Peyer's patch (tissue), 4 donors: ENCODE measurements around the gene AEBP2. TPM values are rescaled to one million over a fixed set of nuclear protein-coding genes. Genes with fewer than 3 reads are reported as not detected.

Experiments
- DNase-seq, 3 donors: peaks; one replicate each; pipeline ENCODE4 v3.0.0-alpha.2; 2017 to 2019
- H3K27ac ChIP-seq, 4 donors: fragments of 200-600 bp; sonication (generic); one replicate each; pipeline ENCODE4 v1.5.1; 2016 to 2019
- H3K27me3 ChIP-seq, 2 donors: fragments of 200-600 bp; sonication (generic); one replicate each; pipeline ENCODE4 v1.5.1; 2019
- H3K36me3 ChIP-seq, 3 donors: fragments of 200-600 bp; sonication (generic); one replicate each; pipeline ENCODE4 v1.5.1; 2016 to 2019
- H3K4me1 ChIP-seq, 4 donors: fragments of 200-600 bp; sonication (generic); one replicate each; pipeline ENCODE4 v1.5.1; 2016 to 2019
- H3K4me3 ChIP-seq, 4 donors: fragments of 200-600 bp; sonication (generic); 1 replicate in 3 of 4; 2 replicates in 1 of 4; pipeline ENCODE4 v1.5.1; 2016 to 2019; ENCODE audit warnings: mild to moderate bottlenecking in 1 of 4
- H3K9me3 ChIP-seq, 4 donors: fragments of 200-600 bp; sonication (generic); one replicate each; pipeline ENCODE4 v1.5.1; 2016 to 2019; ENCODE audit warnings: mild to moderate bottlenecking in 1 of 4
- CTCF ChIP-seq, 6 experiments: fragments of 450-650 bp in 4 of 6; fragments of 200-600 bp in 2 of 6; sonication (generic) in 1 of 6; IDR thresholded peaks; one replicate each; pipeline ENCODE4 v1.5.1; 2017 to 2019; ENCODE audit warnings: antibody characterized with exemption in 6 of 6, mild to moderate bottlenecking in 3 of 6, moderate library complexity in 1 of 6
- POLR2A ChIP-seq, 2 donors: fragments of 450-650 bp; IDR thresholded peaks; one replicate each; pipeline ENCODE4 v1.5.1; 2017; ENCODE audit warnings: antibody characterized with exemption in 2 of 2, mild to moderate bottlenecking in 2 of 2, moderate library complexity in 2 of 2
- total RNA-seq, 4 donors: library from RNA; depleted of rRNA; stranded (reverse); fragments of >200 nt; gene quantifications; one replicate each; pipeline ENCODE4 v1.1.0, GENCODE V29; 2016

AEBP2 gene
- total RNA-seq, 4 donors from 2014 or later: 22.9 to 58.4 (median 42.3) TPM

DNA sequence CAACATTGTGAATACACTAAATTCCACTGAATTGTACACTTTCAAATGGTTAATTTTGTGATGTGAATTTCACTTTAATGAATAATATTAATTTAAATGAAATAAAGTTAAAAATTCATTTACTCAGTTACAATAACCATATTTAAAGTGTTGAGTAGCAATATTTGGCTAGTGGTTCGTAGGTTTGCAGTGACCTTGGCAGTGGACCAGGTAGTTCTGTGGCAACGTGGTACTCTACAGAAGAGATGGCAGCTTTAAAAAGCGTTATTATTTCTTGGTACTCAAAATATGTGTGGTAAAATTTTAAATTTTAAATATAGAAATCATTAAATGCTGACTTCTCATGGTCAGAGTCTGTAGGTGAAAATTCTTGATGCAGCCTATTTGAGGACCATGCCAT, 51.6 kb downstream of the AEBP2 start:
- peaks cover 0 to 22% (median 0%) of the 10 kb centered on the region in 3 donors for H3K36me3 ChIP-seq
- H3K4me1 ChIP-seq: no peaks in the 10 kb centered on the region
- no peaks in the 10 kb centered on the region for H3K27me3 ChIP-seq
- TF ChIP-seq CTCF (IDR thresholded peaks at IDR 0.05): no peak
- no peak for TF ChIP-seq POLR2A (IDR thresholded peaks at IDR 0.05)
- H3K4me3 ChIP-seq: no peak overlapping the region
- DNase-seq: no peak
- no peak overlapping the region for H3K27ac ChIP-seq
- H3K9me3 ChIP-seq: no peaks in the 10 kb centered on the region

DNA sequence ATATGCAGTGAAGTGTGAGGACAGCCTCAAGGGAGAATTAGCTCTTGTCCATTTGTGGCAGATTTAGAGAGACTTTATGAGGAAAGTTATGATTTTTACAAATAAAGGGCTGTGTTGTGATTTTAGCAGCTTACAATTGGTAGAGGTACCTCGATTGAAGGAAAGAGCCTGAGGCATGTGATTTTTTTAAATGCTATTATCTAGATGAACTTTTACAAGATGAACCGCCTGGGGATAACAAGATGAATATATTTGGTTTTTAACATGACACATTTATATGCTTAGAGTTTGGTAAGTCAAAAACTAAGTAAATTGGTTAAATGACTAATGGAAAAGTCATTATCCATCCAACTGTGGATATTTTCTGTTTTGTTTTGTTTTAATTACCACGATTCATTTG, 52.6 kb downstream of the AEBP2 start:
- H3K27me3 ChIP-seq: no peaks in the 10 kb centered on the region
- no peak for DNase-seq
- H3K9me3 ChIP-seq: no peaks in the 10 kb centered on the region
- TF ChIP-seq CTCF (IDR thresholded peaks at IDR 0.05): no peak
- TF ChIP-seq POLR2A (IDR thresholded peaks at IDR 0.05): no peak
- no peak overlapping the region for H3K4me3 ChIP-seq
- H3K4me1 ChIP-seq: no peaks in the 10 kb centered on the region
- H3K36me3 ChIP-seq: peaks cover 0 to 26% (median 0%) of the 10 kb centered on the region in 3 donors
- no peak overlapping the region for H3K27ac ChIP-seq

GRCh38 chr12:19496219-19496878, 57.1 kb downstream of the AEBP2 start:
- Histone ChIP-seq H3K27ac (no peak overlapping the region), H3K36me3 (peaks cover 0 to 42% (median 0%) of the 10 kb centered on the region in 3 donors), H3K4me1 (no peaks in the 10 kb centered on the region), H3K4me3 (no peak overlapping the region), H3K27me3 (no peaks in the 10 kb centered on the region), H3K9me3 (no peaks in the 10 kb centered on the region)
- no peak for DNase-seq
- TF ChIP-seq POLR2A (IDR thresholded peaks at IDR 0.05) (no peak), CTCF (IDR thresholded peaks at IDR 0.05) (no peak)

GRCh38 chr12:19498099-19498498, 58.8 kb downstream of the AEBP2 start:
- H3K4me1 ChIP-seq: no peaks in the 10 kb centered on the region
- no peak overlapping the region for H3K27ac ChIP-seq
- no peak for DNase-seq
- TF ChIP-seq CTCF (IDR thresholded peaks at IDR 0.05) (no peak), POLR2A (IDR thresholded peaks at IDR 0.05) (no peak)
- no peak overlapping the region for H3K4me3 ChIP-seq
- no peaks in the 10 kb centered on the region for H3K27me3 ChIP-seq
- no peaks in the 10 kb centered on the region for H3K9me3 ChIP-seq
- peaks cover 0 to 42% (median 0%) of the 10 kb centered on the region in 3 donors for H3K36me3 ChIP-seq

- no peak for TF ChIP-seq POLR2A (IDR thresholded peaks at IDR 0.05)
- no peak for TF ChIP-seq CTCF (IDR thresholded peaks at IDR 0.05)
- Histone ChIP-seq H3K9me3 (no peaks in the 10 kb centered on the region), H3K27ac (no peak overlapping the region), H3K36me3 (peaks cover 0 to 41% (median 0%) of the 10 kb centered on the region in 3 donors), H3K4me1 (no peaks in the 10 kb centered on the region), H3K4me3 (no peak overlapping the region), H3K27me3 (no peaks in the 10 kb centered on the region)
- no peak for DNase-seq
These were observed 59.7 kb downstream of the AEBP2 start for GRCh38 chr12:19499030-19499429.
